HG03060 (cell line): ENCODE data around the gene SUSD2.
"Not testable (repeated sequence)": the region's sequence is repeated elsewhere in the genome, so short reads cannot be mapped to it uniquely, and the experiment has no call there.

ENCODE experiments used
- ATAC-seq: cut with Tn5 transposase; IDR thresholded peaks from one replicate; pipeline ENCODE4 v1.9.1; 2021; ENCODE audit warnings: low read depth, moderate number of reproducible peaks; ENCODE audit not compliant: unreplicated experiment

SUSD2 gene

GRCh38 chr22:24170632-24171031, 10.7 kb upstream of the SUSD2 start:
- ATAC-seq = no peak

GRCh38 chr22:24171822-24172221, 9.5 kb upstream of the SUSD2 start:
- no peak for ATAC-seq

DNA sequence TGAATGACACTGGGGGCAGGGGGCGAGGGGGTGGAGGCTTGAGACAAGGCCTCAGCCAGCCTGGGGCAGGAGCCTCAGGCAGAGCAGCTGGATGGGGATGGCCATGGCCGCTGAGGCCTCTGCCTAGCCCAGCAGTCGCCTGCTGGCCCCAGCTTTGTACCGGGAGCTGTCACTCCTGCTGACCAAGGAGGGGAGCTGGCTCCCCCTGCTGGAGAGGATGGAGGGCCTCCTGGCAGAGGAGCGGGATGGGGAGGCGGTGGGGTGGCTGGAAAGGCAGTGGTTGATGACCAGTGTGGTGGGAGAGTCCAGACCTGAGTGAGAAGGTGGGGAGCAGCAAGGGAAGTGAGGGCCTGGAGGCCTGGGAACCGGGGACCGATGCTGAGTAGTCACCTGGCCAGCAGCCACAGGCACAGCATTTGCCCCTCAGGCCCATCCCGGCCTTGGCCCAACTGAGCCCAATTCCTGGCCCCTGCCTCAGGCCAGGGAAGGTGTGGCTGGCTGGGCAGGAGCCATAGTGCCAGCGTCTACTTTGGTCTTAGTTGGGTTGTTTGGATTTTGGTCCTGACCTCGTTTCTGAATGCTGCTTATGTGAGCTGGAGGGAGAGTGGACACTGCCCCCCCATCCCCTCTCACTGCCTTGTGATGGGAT, 6.0 kb upstream of the SUSD2 start:
- ATAC-seq = no peak

DNA sequence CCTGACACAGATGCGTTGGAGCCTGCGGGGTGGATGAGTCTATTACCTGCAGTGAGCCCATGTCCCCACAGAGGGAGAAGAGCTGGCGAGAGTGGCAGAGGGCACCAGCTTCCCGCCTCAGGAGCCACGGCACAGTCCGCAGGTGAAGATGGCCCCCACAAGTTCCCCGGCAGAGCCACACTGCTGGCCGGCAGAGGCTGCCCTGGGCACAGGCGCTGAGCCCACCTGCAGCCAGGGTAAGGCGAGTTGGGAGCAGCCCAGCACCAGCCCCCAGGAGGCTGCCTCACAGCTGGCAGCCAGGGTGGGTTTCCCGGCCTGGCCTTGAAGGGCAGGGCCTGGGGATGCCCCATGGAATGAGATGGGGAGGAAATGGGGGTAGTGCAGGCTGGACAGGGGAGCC, 5.2 kb upstream of the SUSD2 start:
- ATAC-seq = no peak

DNA sequence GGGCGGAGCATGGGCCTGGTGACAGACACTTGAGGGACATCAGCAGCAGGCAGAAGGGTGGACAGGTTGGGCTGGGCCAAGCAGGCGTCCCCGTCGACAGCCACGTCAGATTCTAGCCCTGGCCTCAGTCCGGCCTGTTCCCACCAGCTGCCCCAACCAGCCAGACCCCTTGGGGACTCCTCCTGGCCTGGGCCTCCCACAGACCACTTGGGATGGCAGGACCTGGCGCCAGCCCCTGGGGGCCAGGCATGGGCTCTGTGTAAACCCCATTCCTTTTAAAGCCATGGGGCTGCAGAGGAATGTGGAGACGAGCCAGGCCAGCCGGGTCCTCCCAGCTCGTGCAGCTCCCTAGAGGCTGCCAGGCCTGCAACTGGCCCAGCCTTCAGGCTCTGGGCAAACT, 4.7 kb upstream of the SUSD2 start:
- no peak for ATAC-seq

DNA sequence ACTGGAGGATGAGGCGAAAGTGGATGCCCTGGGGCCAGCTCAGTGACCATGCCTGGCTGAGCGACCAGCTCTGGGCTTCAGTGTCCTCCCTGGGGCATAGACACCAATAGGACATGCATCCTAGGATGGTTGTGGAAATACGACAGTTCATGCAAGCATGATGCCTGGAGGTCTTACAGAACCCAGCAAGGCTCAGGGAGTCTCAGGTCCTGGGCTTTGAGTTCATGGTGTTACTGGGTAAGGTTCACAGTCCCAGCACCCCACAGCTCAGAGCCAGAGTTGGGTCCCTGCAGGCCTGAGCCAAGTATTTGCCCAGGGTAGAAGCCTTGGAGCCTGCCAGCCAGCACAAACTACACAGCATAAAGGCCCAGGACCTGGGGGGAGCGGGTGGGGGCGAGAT, 4.2 kb upstream of the SUSD2 start:
- ATAC-seq = no peak

DNA sequence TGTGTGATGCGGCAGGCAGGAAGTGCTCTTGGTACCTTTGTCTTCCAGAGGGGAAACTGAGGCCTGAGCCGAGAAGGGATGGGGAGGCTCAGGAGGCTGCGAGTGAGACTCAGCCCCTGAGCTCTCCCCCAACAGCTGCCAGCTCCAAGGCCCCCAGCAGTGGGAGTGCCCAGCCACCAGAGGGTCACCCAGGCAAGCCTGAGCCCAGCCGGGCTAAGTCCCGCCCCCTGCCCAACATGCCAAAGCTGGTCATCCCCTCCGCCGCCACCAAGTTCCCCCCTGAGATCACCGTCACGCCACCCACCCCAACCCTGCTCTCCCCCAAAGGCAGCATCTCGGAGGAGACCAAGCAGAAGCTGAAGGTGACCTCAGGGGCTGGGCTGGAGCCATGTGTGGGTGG, 3.8 kb upstream of the SUSD2 start:
- ATAC-seq = no peak

GRCh38 chr22:24178021-24178431, 3.3 kb upstream of the SUSD2 start:
- ATAC-seq = no peak

DNA sequence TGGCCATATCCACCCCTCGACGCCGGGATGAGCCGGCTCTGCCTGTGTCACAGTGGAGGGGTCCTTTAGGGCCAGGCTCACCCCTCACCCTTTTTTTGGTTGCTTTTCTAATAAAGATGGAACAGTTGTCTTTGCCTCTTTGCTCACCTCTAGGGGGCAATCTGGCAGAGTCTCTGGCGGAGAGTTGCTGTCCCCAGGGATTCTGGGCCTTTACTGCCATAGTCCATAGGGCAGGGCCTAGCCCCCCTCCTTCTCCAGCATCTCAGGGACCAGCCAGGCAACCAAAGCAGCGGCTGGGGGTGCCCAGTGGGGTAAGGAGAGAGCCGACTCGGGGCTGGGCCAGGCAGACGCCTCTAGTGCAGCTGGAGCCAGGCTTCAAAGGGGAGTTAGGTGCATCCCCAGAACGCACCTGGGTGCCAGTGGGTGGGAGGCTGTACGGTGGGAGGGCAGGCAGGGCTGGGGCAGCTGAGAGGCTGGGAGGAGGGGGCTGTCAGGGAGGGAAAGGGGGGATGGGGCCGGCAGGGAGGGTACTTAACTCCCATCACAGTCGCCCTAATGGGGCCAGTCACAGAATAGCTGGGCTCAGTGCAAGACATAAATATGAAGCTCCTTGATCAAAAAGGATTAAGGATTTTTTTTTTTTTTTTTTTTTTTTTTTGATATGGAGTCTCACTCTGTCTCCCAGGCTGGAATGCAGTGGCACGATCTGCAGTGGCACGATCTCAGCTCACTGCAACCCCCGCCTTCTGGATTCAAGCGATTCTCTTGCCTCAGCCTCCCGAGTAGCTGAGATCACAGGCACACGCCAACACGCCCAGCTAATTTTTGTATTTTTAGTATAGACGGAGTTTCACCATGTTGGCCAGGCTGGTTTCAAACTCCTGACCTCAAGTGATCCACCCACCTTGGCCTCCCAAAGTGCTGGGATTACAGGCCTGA, 2.5 kb upstream of the SUSD2 start:
- no peak for ATAC-seq

- no peak for ATAC-seq
Measured at GRCh38 chr22:24179478-24180210, 1.6 kb upstream of the SUSD2 start.

DNA sequence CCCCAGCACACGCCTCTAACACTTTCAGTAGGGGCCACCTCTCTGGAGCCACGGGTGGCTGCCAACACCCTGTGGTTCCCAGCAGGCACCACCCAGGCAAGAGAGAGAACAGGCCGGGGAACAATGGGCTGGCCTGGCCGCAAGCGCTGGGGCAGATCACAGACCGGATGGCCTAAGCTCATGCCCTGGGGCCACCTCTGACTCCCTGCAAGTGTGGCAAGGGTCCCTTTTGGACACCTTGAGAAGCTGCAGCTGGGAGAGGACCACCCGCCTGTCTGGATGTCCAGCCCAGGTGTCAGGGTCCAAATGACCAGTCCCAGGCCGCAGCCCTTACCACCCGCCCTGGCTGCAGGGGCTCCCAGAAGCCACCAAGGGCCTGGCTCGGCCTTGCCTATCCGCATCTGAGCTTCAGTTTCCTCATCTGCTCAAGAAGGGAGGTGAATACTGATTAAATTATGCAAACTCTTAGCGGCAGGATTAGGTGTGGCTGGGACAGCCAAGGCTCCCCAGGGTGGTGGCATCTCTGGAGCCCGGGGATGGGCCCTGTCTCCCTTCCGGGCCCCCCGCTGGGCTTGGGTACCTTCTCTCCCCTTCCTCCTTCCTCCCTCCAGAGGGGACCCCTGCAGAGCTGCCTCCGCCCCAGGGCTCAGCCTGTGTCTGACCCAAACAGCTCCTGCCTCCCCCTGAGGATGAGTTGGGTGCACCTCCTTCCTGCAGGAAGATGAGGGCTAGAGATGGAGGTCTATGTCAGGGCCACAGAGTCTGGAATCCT, 785 bp upstream of the SUSD2 start:
- no peak for ATAC-seq

DNA sequence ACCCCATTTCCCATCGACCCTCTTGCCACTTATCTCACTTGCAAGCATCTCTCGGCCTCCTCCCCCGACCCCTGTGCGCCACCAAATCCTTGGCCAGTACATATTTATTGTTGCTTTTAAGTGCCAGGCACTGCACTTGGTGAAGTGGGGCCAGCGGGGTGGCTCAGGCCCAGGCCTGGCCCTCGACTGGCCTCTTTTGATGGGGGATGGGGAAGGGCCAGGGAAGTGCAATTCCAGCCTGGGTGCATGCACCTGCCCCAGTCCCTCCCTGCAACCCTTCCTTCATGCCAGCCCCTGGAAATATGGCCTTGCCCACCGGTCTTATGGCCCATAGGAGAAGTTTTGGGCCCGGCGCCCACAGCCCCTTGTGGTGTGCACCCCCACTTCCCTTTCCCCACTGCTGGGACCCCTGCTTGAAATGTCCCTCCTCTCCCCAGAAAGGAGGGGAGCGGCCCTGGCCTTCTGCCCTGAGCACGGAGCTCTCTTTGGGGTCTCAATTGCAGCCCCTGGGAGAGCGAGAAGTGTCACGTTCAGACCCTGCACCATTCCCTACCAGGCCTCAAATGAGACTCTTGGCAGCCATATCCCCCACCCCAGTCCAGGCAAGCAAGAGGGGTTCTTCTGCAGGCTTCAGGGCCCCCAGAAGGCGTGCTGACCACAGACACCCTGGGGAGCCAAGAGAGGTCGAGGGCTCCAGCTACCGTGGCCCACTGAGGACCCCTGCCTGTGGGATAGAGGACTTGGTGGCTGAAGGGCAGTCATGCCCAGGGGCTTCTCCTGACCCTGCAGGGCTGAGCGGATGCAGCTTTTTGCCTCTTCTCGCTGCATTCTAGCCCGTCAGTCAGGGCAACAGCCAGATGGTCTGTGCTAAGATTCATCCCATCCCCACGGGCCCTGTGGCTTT, 961 bp downstream of the SUSD2 start:
- ATAC-seq = no peak

GRCh38 chr22:24182900-24183246, 1.6 kb downstream of the SUSD2 start:
- not testable (repeated sequence) for ATAC-seq

DNA sequence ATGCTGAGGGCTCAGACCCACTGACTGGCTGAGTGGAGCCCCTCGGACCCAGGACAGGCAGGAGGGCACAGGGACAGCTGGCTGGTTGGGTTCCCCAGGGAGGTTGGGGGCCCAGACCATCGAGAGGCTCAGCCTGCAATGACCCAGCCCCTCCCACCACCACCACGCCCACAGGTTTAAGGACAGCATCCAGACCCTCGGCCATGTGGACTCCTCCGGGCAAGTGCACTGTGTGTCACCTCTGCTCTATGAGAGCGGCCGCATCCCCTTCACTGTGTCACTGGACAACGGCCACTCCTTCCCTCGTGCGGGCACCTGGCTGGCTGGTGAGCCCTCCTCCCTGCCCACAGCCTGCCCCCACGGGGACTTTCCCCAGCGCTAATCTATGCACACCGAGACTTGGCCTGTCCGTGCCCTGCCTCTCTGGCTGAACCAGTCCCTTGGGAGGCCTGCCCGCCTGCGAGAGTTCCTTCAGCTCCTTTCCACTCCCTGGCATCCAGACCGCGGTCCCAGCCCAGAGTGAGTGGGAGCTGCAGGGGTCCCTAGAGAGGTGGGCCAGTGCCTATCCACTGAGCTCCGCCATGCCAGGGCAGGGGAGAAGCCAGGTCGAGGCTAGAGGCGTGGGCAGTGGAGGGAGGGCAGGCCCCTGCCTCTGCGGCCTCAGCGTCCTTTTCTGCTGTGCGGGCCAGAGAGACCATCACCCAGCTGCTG, 2.2 kb downstream of the SUSD2 start:
- ATAC-seq = no peak

DNA sequence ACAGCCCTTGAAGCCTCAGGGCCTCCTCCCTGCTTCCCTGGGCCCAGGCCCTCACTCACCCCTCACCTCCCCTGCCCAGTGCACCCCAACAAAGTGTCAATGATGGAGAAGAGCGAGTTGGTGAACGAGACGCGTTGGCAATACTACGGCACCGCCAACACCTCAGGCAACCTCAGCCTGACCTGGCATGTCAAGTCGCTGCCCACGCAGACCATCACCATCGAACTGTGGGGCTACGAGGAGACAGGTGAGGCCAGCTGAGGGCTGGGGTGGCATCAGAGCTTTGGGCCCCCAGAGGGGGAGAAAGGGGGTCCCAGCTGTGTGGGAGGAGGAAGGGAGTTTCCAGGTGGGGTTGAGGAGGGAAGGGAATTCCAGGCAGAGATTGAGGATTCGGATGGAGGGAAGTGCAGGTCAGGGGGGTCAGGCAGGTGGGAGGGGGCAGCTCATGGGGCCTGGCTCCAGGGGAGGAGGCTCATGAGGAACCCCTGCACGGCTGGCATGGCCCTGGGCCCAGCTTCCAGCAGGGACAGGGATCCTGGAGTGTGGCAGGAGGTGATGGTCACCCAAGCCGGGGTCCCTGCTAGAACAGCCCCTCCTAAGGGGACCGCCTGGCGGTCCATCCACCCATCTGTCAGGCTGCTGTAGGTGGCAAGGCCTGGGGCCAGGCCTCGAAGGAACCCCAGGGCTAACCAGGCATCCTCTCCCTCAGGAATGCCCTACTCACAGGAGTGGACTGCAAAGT, 2.9 kb downstream of the SUSD2 start:
- ATAC-seq = no peak

DNA sequence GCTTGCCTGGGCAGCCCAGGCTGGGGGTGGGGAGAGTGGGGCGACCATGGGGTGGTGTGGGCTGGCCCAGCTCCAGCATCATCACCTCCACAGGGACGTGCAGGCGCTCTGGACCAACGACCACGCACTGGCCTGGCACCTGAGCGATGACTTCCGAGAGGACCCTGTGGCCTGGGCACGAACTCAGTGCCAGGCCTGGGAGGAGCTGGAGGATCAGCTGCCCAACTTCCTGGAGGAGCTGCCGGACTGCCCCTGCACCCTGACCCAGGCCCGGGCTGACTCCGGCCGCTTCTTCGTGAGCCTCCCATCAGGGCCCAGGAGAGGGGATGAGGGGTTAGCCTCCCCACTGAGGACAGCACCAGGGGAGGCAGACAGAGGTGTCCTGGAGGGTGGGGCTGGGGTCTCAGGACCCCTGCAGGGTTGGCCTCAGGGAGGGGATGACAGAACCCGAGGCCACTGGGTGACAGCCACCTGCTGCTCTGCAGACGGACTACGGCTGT, 3.8 kb downstream of the SUSD2 start:
- no peak for ATAC-seq

DNA sequence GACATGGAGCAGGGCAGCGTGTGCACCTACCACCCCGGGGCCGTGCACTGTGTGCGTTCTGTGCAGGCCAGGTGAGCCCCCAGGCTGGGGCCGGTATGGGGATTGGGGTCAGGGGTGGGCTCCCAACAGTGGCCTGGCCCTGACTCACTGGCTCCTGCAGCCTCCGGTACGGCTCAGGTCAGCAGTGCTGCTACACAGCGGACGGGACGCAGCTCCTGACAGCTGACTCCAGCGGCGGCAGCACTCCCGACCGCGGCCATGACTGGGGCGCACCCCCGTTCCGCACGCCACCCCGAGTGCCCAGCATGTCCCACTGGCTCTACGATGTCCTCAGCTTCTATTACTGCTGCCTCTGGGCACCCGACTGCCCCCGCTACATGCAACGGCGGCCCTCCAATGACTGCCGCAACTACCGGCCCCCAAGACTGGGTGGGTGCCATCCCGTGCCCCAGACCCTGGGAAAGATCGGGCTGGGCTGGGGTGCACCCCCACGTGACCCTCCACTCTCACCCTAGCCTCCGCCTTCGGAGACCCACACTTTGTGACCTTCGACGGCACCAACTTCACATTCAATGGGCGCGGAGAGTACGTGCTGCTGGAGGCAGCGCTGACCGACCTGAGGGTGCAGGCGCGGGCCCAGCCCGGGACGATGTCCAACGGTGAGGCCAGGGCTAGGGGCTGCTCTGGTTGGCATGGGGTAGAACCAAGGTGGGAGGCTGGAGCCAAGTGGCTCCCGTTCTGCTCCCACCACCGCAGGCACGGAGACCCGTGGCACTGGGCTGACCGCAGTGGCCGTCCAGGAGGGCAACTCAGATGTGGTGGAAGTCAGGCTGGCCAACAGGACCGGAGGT, 4.4 kb downstream of the SUSD2 start:
- ATAC-seq = no peak
